NK-92 (cell line): Measurements from ENCODE around the gene UBA3.

Source experiments
- DNase-seq: peaks from one replicate; lab custom pipeline; 2025; ENCODE audit not compliant: unreplicated experiment; lab: John Stamatoyannopoulos, UW

Gene UBA3

GRCh38 chr3:69102384-69102783 lies 22.2 kb upstream of the UBA3 start:
- DNase-seq, result no peak

DNA sequence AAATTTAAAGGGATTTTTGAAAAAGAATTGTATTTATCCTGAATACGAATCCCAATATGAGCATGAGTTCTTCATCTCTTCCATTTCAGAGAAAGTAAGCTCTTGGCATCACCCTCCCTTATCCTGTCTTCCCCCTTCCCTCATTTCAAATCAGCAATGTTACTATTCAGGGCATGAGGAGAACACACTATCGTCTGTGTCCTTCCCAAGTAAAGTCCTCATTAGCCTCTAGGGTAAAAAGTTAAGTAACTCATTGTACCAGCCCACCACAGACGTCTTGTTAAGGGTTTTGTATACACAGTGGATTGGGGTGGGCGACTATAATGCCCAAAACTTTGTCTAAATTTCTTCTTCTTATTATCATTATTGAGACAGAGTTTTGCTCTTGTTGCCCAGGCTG lies 19.4 kb upstream of the UBA3 start:
- no peak for DNase-seq

DNA sequence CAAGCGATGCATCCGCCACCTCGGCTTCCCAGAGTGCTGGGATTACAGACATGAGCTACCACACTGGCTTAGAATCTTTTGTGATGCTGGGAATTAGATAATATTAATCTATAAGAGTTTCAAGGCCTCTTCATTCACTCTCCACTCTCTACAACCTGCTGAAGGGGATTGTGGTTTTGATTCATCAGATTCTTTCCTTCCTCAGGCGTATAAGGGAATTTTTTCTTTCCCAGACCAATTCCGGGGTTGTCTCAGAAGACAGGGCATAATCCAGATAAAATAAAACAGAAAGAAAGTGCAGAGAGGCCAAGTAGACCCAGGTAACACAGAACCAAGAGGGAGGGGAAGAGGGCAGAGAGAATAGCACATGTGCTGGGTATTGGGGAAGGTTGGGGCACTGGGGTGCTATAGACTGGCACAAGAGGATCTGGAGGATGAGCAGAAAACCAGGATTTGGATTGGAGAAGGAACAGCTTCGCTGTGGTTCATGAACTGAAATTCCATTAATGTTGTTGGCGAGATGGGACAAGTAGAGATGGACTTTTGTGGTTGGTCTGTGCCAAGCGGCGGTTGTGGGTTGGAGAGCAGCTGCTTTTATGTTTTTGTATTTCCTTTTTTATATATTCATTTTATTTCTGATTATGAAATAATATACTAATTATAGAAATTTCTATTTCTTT lies 17.4 kb upstream of the UBA3 start:
- DNase-seq, result no peak

DNA sequence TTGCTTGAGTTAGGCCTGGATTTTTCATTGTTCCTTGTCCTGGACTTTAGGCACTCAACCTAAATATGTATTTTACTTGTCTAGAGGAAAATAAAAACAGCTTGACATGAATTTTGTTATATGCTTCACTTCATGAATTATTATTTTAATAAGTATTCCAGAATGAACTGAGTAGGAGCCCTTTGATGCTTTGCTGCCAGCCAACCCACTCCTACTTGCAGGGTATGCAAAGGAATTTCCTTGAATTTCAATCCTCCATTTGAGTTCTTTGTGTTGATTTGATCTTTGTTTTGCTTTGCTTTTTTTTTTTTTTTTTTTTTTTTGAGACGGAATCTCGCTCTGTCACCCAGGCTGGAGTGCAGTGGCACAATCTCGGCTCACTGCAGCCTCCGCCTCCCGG lies 16.1 kb upstream of the UBA3 start:
- DNase-seq, result no peak

DNA sequence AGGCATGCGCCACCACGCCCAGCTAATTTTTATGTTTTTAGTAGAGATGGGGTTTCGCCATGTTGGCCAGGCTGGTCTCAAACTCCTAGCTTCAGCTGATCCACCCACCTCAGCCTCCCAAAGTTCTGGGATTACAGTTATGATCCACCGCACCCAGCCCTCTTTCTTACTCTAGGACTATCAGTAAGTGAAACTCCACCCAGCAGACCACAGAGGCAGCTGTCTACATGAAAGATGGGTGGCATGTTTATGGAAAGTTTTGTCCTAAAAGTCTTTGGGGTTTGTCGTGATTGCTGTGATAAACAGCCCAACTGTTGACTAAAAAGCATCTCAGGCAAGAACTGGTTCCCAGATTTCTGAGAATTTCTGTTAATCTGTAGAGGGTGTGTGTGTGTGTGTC lies 15.5 kb upstream of the UBA3 start:
- DNase-seq, result no peak

DNA sequence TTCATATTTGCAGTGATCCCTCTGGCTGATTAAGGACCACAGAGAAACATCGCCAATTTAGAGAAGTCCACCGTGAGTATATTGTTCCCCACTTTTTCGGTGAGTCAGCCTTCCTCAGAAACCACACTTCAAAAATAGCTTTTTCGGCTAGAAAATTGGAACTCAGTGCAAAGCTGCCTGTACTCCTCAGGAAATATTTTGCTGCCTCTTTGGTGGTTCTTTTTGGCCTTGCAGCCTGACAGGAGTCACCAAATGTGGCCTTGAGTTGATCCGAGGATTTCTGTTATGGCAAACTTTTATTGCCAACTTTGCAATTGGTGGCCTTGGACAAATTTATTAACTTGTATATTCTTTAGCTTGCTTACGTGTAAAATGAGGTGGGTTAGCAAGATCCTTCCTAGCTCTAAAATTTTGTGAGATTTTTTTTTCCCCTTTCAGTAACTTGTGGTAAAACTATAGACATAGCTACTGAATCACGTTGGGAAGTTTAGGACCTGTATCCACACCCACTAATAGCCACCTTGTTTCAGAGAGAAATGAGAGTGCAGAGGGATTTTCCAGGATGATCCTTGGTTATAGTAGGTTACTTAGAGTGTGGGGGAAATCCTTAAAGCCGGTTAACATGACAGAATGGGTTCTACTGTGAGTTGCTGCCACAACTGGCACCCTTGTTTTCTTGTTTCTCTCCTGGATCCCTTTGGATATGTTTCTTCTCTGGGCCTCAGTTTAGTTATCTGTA lies 14.5 kb upstream of the UBA3 start:
- DNase-seq, result no peak

GRCh38 chr3:69092030-69092516 lies 11.9 kb upstream of the UBA3 start:
- DNase-seq, result no peak

DNA sequence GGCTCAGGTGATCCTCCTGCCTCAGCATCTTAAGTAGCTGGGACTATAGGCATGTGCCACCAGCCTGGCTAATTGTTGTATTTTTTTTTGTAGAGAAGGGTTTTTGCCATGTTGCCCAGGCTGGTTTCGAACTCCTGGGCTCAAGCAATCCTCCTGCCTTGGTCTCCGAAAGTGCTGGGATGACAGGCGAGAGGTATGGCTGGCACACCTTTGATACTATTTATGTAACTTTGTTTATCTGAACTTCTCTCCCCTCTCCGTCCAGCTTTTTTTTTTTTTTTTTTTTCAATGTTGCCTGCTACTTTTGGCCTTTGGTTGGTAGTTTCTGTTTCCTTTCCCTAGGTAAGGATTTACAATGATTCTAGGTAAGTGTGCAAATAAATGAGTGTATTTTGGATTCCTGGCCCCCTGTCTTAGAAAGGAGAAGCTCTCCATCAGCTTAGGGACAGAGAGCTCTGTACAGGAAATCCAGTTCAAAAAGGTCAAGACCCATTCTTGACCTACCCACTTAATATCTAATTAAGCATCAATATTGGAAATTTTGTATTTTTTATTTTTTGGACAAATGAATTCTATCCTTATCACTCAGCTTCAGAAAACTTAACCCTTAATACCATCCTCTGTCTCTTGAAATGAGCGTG lies 11.3 kb upstream of the UBA3 start:
- no peak for DNase-seq

DNA sequence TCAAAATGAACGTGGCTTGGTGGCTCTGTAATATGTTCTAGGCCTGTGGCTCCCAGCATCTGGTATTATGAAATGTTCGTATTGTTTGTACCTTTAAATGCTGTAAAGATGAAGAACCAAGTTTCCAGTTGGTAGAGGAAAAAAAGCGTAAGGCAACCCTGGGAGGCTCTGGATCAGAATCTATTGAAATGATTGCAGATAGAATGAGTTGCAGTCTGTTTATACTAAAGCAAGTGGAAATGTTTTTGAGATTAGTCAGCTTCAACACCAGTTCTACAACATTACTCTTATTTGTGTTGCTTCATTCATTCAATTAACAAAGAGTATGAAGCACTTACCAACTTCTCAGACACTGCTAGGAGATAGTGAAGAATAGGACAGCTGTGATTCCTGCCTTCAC lies 9.9 kb upstream of the UBA3 start:
- no peak for DNase-seq

- no peak for DNase-seq
Observed at GRCh38 chr3:69088063-69088462, 7.9 kb upstream of the UBA3 start.

- DNase-seq, result no peak
Observed at GRCh38 chr3:69087030-69087791, 7.0 kb upstream of the UBA3 start.

GRCh38 chr3:69085833-69086722 lies 5.9 kb upstream of the UBA3 start:
- no peak for DNase-seq

DNA sequence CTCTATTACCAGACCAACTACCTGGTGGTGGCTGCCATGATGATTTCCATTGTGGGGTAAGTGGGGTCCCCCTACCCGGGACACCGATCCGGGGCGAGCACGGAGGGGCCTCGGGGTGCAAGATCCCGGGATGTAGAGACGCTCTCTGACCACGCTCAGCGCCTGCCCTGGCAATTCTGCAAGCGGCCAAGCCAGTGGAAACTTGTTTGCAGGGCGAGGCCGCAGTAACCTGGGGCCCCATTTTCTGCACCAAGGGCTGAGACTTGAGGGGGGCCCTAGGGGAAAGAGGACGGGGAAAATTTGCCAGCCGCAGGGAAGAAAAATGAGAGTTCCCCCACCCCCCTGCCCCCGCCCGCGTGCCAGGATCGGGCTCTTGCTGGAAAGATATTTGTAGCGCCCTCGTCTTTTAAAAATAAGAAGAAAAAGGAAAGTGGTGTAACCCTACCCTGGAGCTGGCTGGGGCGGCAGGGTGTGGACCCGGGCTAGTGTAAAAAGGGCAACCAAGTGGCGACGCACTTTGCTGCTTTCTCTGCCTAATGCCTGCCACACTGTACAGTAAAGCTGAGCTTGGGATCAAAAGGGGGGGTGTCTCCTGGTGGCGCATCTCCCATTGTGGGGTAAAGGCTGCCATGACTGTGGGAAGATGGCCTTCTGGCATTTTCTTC lies 5.1 kb upstream of the UBA3 start:
- no peak for DNase-seq

GRCh38 chr3:69084326-69085167 lies 4.4 kb upstream of the UBA3 start, which contains the start of gene ARL6IP5:
Gene ARL6IP5 (plus strand): TSS chr3:69084937. CDS start chr3:69085048, 111 bp downstream.
- peak; percentile 70 for DNase-seq

DNA sequence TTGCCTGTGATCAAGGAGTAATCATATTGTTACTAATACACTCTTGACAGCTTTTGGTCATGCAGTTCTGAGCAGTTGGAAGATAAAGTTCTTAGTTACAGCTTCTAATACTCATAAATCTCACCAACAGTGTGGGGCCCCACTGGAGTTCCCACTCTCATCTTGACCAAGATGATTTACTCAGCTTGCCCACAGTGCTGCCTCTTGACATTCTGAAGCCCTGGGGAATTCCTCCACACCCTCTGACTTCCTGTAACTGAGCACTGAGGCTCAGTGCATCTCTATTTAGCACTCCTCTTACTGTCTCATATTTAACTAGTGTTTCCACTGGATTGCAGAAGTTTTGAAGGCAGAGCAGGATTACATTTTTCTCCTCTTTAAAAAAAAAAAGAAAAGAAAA lies 2.6 kb upstream of the UBA3 start:
- DNase-seq, result no peak

GRCh38 chr3:69082361-69082760 lies 2.2 kb upstream of the UBA3 start:
- DNase-seq, result no peak

- no peak for DNase-seq
Observed at GRCh38 chr3:69081583-69082262, 1.6 kb upstream of the UBA3 start.
